ENCODE data around the gene UBE2D2.
"Not testable (repeated sequence)": the region's sequence is repeated elsewhere in the genome, so short reads cannot be mapped to it uniquely, and the experiment has no call there.

Gene UBE2D2

DNA sequence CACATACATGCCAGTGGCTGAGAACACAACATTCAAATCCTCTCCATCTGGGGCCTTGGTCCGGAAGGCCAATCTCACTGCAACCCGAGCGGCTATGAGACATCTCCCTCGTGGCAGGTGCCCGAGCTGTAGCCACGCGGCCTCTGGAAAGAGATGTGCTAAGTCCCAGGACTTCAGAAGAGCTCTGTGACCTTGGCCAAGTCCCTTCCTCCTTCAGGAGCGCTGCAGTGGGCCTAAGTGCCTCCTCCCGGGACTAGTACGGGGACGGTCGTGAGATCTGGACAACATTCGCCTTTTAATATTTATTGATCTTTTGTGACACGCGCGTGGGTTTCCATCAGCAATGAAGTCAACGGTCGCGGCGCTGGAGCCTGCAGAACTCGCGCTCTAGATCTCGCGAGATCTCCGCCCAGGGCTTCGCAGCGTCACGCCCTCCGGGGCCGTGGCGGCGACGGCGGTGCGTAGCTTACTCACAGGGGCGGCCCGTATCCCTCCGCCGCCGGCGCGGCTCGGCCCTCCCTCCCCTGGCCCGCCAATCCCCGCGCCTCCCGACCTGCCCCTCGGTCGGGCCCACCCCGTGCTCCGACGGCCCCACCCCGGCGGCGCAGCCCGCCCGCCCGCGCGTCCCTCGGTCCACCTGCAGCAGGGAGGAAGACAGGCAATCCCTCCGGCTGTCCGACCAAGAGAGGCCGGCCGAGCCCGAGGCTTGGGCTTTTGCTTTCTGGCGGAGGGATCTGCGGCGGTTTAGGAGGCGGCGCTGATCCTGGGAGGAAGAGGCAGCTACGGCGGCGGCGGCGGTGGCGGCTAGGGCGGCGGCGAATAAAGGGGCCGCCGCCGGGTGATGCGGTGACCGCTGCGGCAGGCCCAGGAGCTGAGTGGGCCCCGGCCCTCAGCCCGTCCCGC, at the start of gene UBE2D2:
TSS of gene UBE2D2 (plus strand) at position 588 of the 903 bp plus-strand sequence. CDS start 453 bp downstream, outside the sequence.
- peaks cover 32% of the 10 kb centered on the region for H3K4me1 Mint-ChIP-seq (ENCODE audit: low read depth)
- H3K36me3 Mint-ChIP-seq (ENCODE audit: low read depth): peaks cover 16% of the 10 kb centered on the region
- peak within 1 kb of the TSS; percentile 94 for H3K27ac Mint-ChIP-seq
- H3K27me3 Mint-ChIP-seq (ENCODE audit: low read depth): no peaks in the 10 kb centered on the region
- H3K9me3 Mint-ChIP-seq: no peaks in the 10 kb centered on the region
- H3K4me3 Mint-ChIP-seq: peak within 1 kb of the TSS; percentile 98

- Mint-ChIP-seq H3K36me3 (ENCODE audit: low read depth) (peaks cover 4% of the 10 kb centered on the region), H3K4me1 (ENCODE audit: low read depth) (peaks cover 49% of the 10 kb centered on the region), H3K27ac (peak overlapping the region; percentile 71), H3K9me3 (peaks cover 3% of the 10 kb centered on the region), H3K4me3 (peak overlapping the region; percentile 55), H3K27me3 (ENCODE audit: low read depth) (no peaks in the 10 kb centered on the region)
Observed at GRCh38 chr5:139512786-139513390, 48.3 kb upstream of the UBE2D2 start.

DNA sequence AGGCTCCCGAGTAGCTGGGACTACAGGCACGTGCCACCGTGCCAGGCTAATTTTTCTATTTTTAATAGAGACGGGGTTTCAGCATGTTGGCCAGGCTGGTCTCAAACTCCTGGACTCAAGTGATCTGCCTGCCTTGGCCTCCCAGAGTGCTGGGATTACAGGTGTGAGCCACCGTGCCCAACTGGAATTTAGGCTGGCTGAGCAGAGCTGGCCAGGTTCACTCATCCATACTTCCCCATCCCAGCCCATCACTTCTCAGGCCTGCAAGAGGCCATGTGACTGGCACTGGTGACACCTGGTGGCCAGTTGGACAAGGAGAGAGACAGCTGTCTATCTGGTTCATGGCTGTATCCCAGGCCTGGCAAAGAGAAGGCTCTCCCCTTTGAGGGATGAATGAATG, 47.7 kb upstream of the UBE2D2 start:
- not testable (repeated sequence) for H3K36me3 Mint-ChIP-seq (ENCODE audit: low read depth); H3K4me3 Mint-ChIP-seq; H3K9me3 Mint-ChIP-seq; H3K27ac Mint-ChIP-seq; H3K27me3 Mint-ChIP-seq (ENCODE audit: low read depth)
- peaks cover 51% of the 10 kb centered on the region for H3K4me1 Mint-ChIP-seq (ENCODE audit: low read depth)

DNA sequence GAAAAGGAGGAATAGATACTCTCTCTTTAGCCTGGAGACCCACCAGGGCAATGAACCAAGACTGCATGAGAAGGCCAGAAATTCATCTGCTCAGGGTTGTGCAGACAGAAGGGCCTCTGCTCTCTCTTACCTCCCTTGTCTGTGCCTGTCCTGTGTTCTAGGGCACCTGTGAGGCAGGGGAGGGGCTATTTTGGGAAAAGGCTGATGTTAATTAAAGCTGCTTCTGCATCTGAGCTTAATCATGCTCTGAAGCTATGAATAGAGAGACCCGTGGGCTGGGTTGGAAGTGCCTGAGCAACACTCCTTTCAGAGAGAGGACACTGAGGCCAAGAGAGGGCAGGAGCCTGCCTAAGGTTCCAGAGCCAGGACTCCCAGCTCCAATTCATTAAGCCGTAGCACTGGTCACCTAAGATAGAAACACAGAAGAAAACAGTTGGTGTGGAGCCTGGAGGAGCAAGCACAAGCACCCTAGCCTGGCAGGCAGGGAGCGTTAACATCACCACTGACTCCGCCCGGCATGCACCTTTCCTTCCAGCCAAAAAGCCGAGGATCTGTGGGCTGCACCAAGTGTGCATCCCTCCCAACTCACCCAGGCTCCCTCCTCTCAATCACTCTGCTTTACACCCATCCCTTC, 47.2 kb upstream of the UBE2D2 start:
- H3K36me3 Mint-ChIP-seq (ENCODE audit: low read depth): peaks cover 4% of the 10 kb centered on the region
- no peaks in the 10 kb centered on the region for H3K27me3 Mint-ChIP-seq (ENCODE audit: low read depth)
- H3K4me3 Mint-ChIP-seq: no peak overlapping the region
- H3K9me3 Mint-ChIP-seq: peaks cover 3% of the 10 kb centered on the region
- H3K27ac Mint-ChIP-seq: peak overlapping the region; percentile 20
- peaks cover 56% of the 10 kb centered on the region for H3K4me1 Mint-ChIP-seq (ENCODE audit: low read depth)

DNA sequence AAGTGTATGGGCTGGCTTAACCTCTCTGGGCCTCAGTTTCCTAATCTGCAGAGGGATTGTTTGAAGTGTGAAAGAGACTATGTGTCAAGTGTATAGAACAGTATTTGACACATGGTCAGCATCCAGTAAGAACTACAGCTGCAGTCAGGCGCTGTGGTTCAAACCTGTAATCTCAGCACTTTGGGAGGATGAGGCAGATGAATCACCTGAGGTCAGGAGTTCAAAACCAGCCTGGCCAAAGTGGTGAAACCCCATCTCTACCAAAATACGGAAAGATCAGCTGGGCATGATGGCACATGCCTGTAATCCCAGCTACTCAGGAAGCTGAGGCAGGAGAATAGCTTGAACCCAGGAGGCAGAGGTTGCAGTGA, 46.7 kb upstream of the UBE2D2 start:
- Mint-ChIP-seq H3K27me3 (ENCODE audit: low read depth) (no peaks in the 10 kb centered on the region), H3K9me3 (peaks cover 3% of the 10 kb centered on the region), H3K4me3 (no peak overlapping the region), H3K4me1 (ENCODE audit: low read depth) (peaks cover 57% of the 10 kb centered on the region), H3K27ac (peak overlapping the region; percentile 20), H3K36me3 (ENCODE audit: low read depth) (peaks cover 4% of the 10 kb centered on the region)

DNA sequence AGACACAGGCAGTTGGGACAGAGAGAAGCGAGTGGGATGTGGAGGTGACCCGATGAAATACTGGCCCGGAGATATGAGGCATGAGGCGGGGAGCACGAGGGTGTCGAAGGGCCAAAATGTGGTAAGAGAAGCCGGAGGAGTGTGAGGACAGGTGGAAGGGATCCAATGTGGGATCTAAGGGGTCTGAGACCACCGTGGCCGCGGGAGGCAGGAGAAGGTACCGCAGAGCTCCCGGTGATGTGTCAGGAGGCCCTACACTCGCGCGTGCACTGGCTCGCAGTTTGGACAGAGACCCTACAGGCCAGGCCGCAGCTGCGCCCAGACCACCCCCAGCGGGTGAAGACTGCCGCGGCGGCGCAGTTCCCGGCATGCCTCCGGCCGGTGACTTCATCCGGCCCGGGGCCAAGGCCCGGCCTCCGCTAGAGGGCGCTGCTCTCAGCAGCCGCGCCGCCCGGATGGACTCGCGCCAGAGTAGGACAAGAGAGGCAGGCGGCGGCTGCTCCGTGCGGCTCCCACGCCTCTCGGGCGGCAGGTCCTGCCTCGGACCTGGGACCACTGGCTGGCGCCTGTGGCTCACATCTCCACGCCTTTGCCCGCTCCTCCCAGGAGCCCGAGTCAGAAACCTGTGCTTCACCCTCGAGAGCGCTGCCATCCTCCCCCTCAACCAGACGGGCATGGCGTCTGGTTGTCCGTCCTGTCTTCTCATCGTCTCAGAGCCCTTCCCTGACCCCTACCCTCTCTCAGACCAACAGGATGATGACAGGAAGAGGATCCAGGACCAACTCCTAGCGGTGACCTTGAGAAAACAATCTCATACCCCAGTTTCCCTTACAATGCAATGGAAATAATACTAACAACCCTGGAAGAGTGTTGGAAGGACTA, 43.2 kb upstream of the UBE2D2 start:
- peaks cover 4% of the 10 kb centered on the region for H3K27me3 Mint-ChIP-seq (ENCODE audit: low read depth)
- peak overlapping the region; percentile 93 for H3K4me3 Mint-ChIP-seq
- H3K9me3 Mint-ChIP-seq: no peaks in the 10 kb centered on the region
- H3K27ac Mint-ChIP-seq: peak overlapping the region; percentile 97
- H3K36me3 Mint-ChIP-seq (ENCODE audit: low read depth): no peaks in the 10 kb centered on the region
- peaks cover 25% of the 10 kb centered on the region for H3K4me1 Mint-ChIP-seq (ENCODE audit: low read depth)

DNA sequence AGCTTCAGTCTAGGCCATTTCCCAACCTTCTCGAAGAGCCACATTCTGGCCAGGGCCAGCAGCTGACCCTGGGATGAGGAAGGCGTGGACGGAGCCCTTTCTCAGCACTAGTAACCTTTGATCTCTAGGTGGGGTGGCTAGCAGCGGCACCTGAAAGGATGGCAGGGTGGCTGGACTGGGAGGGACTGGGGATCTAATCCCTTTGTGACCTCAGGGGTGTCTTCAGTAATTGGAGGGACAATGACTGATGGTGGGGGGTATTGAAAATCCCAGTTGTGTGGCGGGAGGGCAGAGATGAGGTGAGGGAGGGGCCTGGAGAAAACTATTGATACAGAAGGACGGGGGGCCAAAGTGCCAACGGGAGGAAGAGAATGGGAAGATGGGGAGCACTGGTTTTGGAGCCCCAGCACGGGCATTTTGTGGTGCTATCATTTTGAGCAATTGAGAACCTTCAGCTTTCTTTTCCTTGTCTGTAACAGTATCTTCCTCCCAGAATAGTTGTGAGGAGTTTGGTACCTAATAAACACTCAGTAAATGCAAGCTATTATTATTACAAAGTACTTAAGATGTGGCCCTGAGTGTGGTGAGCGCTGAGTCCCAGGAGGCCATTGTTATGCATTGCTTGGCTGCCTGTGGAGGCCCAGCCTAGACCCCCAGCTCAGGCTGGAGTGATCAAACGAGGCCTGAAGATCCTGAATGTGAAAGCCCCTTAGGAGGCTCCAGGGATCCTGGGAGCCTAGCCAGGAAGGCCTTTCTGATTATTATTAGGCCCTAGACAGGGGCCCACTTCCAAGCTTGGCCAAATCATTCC, 37.3 kb upstream of the UBE2D2 start:
- peaks cover 4% of the 10 kb centered on the region for H3K27me3 Mint-ChIP-seq (ENCODE audit: low read depth)
- H3K36me3 Mint-ChIP-seq (ENCODE audit: low read depth): no peaks in the 10 kb centered on the region
- no peak overlapping the region for H3K27ac Mint-ChIP-seq
- H3K4me1 Mint-ChIP-seq (ENCODE audit: low read depth): peaks cover 2% of the 10 kb centered on the region
- no peak overlapping the region for H3K4me3 Mint-ChIP-seq
- H3K9me3 Mint-ChIP-seq: no peaks in the 10 kb centered on the region

- H3K27ac Mint-ChIP-seq: no peak overlapping the region
- H3K4me1 Mint-ChIP-seq (ENCODE audit: low read depth): no peaks in the 10 kb centered on the region
- H3K27me3 Mint-ChIP-seq (ENCODE audit: low read depth): peaks cover 7% of the 10 kb centered on the region
- H3K9me3 Mint-ChIP-seq: no peaks in the 10 kb centered on the region
- H3K4me3 Mint-ChIP-seq: no peak overlapping the region
- no peaks in the 10 kb centered on the region for H3K36me3 Mint-ChIP-seq (ENCODE audit: low read depth)
Observed at GRCh38 chr5:139524446-139524845, 36.7 kb upstream of the UBE2D2 start.

GRCh38 chr5:139524940-139525585, 36.1 kb upstream of the UBE2D2 start:
- Mint-ChIP-seq H3K27me3 (ENCODE audit: low read depth) (peaks cover 10% of the 10 kb centered on the region), H3K4me3 (no peak overlapping the region), H3K36me3 (ENCODE audit: low read depth) (no peaks in the 10 kb centered on the region), H3K27ac (no peak overlapping the region), H3K9me3 (no peaks in the 10 kb centered on the region), H3K4me1 (ENCODE audit: low read depth) (no peaks in the 10 kb centered on the region)

- H3K36me3 Mint-ChIP-seq (ENCODE audit: low read depth); H3K27ac Mint-ChIP-seq; H3K27me3 Mint-ChIP-seq (ENCODE audit: low read depth); H3K4me1 Mint-ChIP-seq (ENCODE audit: low read depth); H3K4me3 Mint-ChIP-seq; H3K9me3 Mint-ChIP-seq: not testable (repeated sequence)
Observed at GRCh38 chr5:139525586-139526308, 35.4 kb upstream of the UBE2D2 start.

GRCh38 chr5:139526309-139527089, 34.6 kb upstream of the UBE2D2 start:
- not testable (repeated sequence) for H3K4me3 Mint-ChIP-seq; H3K27ac Mint-ChIP-seq; H3K27me3 Mint-ChIP-seq (ENCODE audit: low read depth)

GRCh38 chr5:139527090-139527470, 34.1 kb upstream of the UBE2D2 start:
- H3K36me3 Mint-ChIP-seq (ENCODE audit: low read depth); H3K4me1 Mint-ChIP-seq (ENCODE audit: low read depth); H3K9me3 Mint-ChIP-seq; H3K27ac Mint-ChIP-seq; H3K4me3 Mint-ChIP-seq; H3K27me3 Mint-ChIP-seq (ENCODE audit: low read depth): not testable (repeated sequence)

More at GRCh38 chr5:139526309-139527089, 34.6 kb upstream of the UBE2D2 start:
- not testable (repeated sequence) for H3K36me3 Mint-ChIP-seq (ENCODE audit: low read depth); H3K4me1 Mint-ChIP-seq (ENCODE audit: low read depth); H3K9me3 Mint-ChIP-seq
